ENCODE data around the gene TRIM47. TPM values are rescaled to one million over a fixed set of nuclear protein-coding genes. Genes with fewer than 3 reads are reported as not detected.

Gene TRIM47
- total and polyA plus RNA-seq, 2 of the 13 experiments (the other 11 are each of a cell fraction or from before 2014, with no cell fraction given): 33.5 to 82.0 TPM

DNA sequence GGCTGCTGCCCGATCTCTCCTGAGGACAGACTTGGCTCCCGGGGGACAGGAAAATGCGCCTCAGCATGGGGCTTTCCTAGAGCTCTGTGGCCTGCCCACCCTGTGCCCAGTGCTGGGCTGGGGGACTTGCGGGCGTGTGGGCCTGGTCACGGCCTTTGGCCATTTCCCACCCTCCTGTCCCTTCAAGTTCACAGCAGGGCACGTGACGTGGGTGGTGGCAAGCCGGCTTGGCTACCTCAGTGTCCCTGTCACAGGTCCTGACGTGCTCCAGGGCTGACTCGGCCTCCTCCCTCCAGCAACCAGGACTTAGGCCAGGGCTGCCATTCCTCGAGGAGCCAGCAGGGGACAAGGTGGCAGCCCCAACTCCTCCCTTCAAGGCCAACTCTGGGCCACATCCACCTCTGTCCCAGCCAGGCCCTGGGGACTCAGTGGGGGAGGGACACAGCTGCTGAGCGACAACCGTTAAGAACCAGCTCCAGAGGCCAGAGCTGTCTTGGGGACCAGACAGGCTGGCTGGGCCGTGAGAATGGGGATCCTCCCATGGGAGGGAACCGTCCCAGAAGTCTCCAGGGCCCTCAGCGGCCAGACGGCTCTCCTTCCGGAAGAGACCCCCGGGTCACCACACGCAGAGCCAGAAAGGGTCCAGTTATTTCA lies 33.2 kb downstream of the TRIM47 start (continued):
- no peak for TF ChIP-seq ZNF275 (CRISPR knock-in tag; IDR thresholded peaks at IDR 0.05; ENCODE audit: borderline replicate concordance)
- TF ChIP-seq ZNF468 (CRISPR knock-in tag; IDR thresholded peaks at IDR 0.05): no peak
- no peak for TF ChIP-seq MXD1 (CRISPR knock-in tag; IDR thresholded peaks at IDR 0.05)
- no peak for TF ChIP-seq GABPA (IDR thresholded peaks at IDR 0.05; ENCODE audit: low read depth, low read length)
- TF ChIP-seq GABPA (CRISPR knock-in tag; IDR thresholded peaks at IDR 0.05; ENCODE audit: low read depth): no peak
- peak; percentile 49 for TF ChIP-seq NCOA2 (CRISPR knock-in tag; IDR thresholded peaks at IDR 0.05)
- TF ChIP-seq RBM22 (optimal IDR thresholded peaks at IDR 0.05; ENCODE audit: low read length): peak; percentile 90
- TF ChIP-seq, protein P1, sequence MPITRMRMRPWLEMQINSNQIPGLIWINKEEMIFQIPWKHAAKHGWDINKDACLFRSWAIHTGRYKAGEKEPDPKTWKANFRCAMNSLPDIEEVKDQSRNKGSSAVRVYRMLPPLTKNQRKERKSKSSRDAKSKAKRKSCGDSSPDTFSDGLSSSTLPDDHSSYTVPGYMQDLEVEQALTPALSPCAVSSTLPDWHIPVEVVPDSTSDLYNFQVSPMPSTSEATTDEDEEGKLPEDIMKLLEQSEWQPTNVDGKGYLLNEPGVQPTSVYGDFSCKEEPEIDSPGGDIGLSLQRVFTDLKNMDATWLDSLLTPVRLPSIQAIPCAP (CRISPR knock-in tag; IDR thresholded peaks at IDR 0.05; ENCODE audit: low read depth): no peak
- TF ChIP-seq, protein P2, sequence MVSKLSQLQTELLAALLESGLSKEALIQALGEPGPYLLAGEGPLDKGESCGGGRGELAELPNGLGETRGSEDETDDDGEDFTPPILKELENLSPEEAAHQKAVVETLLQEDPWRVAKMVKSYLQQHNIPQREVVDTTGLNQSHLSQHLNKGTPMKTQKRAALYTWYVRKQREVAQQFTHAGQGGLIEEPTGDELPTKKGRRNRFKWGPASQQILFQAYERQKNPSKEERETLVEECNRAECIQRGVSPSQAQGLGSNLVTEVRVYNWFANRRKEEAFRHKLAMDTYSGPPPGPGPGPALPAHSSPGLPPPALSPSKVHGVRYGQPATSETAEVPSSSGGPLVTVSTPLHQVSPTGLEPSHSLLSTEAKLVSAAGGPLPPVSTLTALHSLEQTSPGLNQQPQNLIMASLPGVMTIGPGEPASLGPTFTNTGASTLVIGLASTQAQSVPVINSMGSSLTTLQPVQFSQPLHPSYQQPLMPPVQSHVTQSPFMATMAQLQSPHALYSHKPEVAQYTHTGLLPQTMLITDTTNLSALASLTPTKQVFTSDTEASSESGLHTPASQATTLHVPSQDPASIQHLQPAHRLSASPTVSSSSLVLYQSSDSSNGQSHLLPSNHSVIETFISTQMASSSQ (IDR thresholded peaks at IDR 0.05; ENCODE audit: low read depth): no peak
- TF ChIP-seq, protein P2 (CRISPR knock-in tag; IDR thresholded peaks at IDR 0.05; ENCODE audit: borderline replicate concordance): peak; percentile 56; the same call in 1 of the 2 replicates
- no peak for TF ChIP-seq FLYWCH1 (CRISPR knock-in tag; IDR thresholded peaks at IDR 0.05)
- peak; percentile 89 for TF ChIP-seq ZBTB25 (CRISPR knock-in tag; IDR thresholded peaks at IDR 0.05)
- peak; percentile 63; the same call in 1 of the 2 replicates for TF ChIP-seq ZMYM4 (CRISPR knock-in tag; IDR thresholded peaks at IDR 0.05)
- no peak for TF ChIP-seq ZNF766 (CRISPR knock-in tag; IDR thresholded peaks at IDR 0.05; ENCODE audit: borderline replicate concordance)
- TF ChIP-seq XRCC5 (optimal IDR thresholded peaks at IDR 0.05; ENCODE audit: low read length): peak; percentile 92
- peak; percentile 40; the same call in 1 of the 2 replicates for TF ChIP-seq TGIF2 (CRISPR knock-in tag; IDR thresholded peaks at IDR 0.05)
- no peak; the same call in 1 of the 2 replicates for TF ChIP-seq EED (CRISPR knock-in tag; IDR thresholded peaks at IDR 0.05)
- TF ChIP-seq HNRNPL (IDR thresholded peaks at IDR 0.05; ENCODE audit: low read depth, low read length): peak; percentile 94
- TF ChIP-seq KDM1A (CRISPR knock-in tag; IDR thresholded peaks at IDR 0.05): no peak
- no peak for TF ChIP-seq MED8 (CRISPR knock-in tag; IDR thresholded peaks at IDR 0.05; ENCODE audit: insufficient replicate concordance)
- TF ChIP-seq HNRNPLL (IDR thresholded peaks at IDR 0.05; ENCODE audit: low read depth, low read length, poor library complexity, severe bottlenecking): no peak
- peak; percentile 80 for TF ChIP-seq PHF5A (CRISPR knock-in tag; IDR thresholded peaks at IDR 0.05; ENCODE audit: low read depth, unreplicated experiment)
- no peak for TF ChIP-seq ZNF383 (CRISPR knock-in tag; IDR thresholded peaks at IDR 0.05; ENCODE audit: borderline replicate concordance)

Measured in HepG2 (cell line).